NCI-H1048 (cell line): ENCODE measurements around the gene TEX44.
A peak's percentile ranks its signal among the peaks of the same experiment; 100 is the strongest.
"Not testable (repeated sequence)": the region's sequence is repeated elsewhere in the genome, so short reads cannot be mapped to it uniquely, and the experiment has no call there.

Experiments used
- DNase-seq: peaks from one replicate; lab custom pipeline; 2025; lab: John Stamatoyannopoulos, UW

TEX44 gene

GRCh38 chr2:231571661-231572191 lies 20.9 kb upstream of the TEX44 start:
- no peak for DNase-seq

GRCh38 chr2:231573096-231573495 lies 19.6 kb upstream of the TEX44 start:
- DNase-seq = no peak

GRCh38 chr2:231573698-231574421 lies 18.8 kb upstream of the TEX44 start:
- DNase-seq = no peak

DNA sequence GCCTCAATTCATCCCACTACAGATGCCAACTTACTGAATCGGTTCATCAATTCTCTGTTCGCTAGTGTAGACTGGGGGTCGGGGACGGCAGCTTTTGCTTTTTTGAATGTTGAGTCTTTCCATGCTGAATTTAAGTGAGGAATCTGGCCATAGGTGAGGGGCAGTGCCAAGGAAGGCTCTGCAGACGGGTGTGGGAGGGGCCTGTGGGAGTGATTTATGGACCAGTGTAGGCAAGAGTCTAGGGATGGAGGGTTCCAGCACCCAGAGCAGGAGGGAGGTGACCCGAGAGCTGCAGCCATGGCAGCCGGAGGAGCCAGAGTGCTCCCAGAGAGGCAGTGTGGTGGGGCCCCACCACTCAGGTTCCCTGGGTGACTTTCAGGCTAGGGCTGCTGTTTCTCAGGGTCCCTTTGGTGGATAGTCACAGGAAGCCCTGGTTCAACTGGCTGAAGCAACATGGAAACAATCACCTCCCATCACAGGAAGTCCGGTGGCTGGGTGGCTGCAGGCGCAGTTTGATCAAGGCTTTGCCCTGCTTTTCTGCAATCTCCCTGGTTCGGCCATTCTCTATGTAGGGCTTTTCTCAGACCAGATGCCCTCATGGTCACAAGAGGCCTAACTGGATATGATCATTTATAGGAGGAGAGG lies 16.9 kb upstream of the TEX44 start:
- DNase-seq = no peak

DNA sequence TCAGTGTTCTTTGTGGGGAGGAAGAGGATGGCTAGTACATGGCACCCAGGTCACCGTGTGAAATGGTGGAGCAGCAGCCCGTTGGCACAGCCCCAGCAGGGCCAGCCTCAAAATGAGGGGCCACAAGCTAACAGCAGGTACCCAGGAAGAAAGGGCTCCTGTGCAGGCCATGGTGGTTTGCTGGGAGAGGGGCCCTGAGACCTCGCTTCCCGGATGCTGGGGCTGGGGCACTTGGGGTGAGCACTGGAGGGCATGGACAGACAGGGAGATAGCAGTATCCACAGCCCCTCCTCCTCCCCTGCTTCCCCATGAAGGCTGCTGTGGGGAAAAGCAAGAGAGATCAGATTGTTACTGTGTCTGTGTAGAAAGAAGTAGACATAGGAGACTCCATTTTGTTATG lies 16.2 kb upstream of the TEX44 start:
- DNase-seq = no peak

DNA sequence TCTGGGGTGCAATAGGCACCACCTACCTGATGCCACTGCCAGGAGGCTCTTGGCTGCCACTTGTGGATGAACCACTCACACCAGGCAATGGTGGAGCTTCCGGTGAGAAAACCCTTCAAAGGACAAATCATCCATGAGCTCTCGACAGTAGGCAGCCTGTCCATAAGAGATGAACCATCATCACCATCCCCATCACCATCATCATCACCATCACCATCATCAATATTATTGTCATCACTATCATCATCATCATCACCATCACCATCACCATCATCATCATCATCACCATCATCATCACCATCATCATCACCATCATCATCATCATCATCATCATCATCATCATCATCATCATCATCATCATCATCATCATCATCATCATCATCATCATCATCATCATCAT lies 14.0 kb upstream of the TEX44 start:
- DNase-seq = not testable (repeated sequence)

DNA sequence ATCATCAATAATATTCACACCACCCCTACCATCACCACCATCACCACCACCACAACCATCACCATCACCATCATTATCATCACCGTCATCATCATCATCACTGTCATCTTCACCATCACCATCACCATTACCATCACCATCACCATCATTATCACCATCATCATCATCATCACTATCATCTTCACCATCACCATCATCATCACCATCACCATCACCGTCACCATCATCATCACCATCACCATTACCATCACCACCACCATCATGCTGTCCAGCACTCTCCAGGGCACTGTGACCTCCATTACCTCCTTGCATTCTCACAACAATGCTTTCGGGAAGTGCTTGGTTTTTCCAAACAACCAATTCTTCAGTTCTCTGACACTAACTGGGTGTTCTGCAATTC lies 13.1 kb upstream of the TEX44 start:
- no peak for DNase-seq

GRCh38 chr2:231581328-231581727 lies 11.3 kb upstream of the TEX44 start:
- DNase-seq = no peak

GRCh38 chr2:231583982-231584381 lies 8.7 kb upstream of the TEX44 start:
- no peak for DNase-seq

DNA sequence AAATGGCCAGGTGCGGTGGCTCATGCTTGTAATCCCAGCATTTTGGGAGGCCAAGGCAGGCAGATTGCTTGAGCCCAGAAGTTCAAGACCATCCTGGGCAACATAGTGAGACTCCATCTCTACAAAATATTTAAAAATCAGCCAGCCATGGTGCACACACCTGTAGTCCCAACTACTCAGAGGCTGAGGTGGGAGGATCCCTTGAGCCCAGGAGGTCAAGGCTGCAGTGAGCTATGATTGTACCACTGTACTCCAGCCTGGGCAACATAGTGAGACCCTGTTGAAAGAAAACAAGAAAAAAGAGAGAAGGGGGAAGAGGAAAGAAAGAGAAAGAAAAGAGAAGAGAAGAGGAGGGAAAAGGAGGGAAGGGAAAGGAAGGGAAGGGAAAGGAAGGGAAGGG lies 4.9 kb upstream of the TEX44 start:
- DNase-seq = not testable (repeated sequence)

GRCh38 chr2:231589656-231590055 lies 3.0 kb upstream of the TEX44 start:
- no peak for DNase-seq

- DNase-seq = no peak
Measured at GRCh38 chr2:231590614-231591013, 2.0 kb upstream of the TEX44 start.

DNA sequence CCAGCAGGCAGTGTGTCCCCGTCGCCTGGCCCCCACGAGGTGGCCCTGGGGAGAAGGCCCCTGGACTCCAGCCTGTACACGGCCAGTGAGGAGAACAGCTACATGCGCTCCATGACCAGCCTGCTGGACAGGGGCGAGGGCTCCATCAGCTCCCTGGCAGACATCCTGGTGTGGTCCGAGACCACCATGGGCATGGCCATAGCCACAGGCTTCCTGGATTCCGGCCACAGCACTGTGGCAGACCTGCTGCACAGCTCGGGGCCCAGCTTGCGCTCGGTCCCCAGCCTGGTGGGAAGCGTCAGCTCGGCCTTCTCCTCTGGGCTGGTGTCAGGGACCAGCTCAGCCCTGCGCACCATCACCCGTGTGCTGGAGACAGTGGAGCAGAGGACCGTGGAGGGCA lies 1.0 kb downstream of the TEX44 start:
- no peak for DNase-seq

DNA sequence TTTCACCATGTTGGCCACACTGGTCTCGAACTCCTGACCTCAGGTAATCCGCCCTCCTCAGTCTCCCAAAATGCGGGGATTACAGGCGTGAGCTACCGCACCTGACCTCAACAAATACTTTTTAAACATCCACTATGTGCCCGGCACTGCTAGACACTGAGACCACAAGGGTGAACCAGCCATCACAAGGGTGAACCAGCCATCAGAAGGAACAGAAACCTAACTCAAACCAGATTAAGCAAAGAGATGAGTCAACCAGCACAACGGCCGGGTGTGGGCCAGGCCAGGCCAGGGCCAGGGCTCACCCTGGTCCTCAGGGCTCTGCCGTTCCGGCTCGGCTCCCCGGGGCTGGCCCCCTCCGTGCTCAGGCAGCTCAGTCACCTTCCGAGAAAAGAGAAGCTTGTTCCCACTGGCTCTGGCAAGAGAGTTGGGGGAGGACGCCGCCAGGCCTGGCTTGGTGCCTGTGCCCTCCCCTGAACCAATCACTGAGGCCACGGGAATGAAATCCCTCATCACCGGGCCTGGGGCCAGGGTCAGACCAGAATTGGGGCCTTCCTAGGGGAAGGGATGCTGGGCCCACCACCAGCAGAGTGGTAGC lies 4.4 kb downstream of the TEX44 start:
- no peak for DNase-seq

- DNase-seq = no peak
Measured at GRCh38 chr2:231597627-231598026, 5.0 kb downstream of the TEX44 start.

DNA sequence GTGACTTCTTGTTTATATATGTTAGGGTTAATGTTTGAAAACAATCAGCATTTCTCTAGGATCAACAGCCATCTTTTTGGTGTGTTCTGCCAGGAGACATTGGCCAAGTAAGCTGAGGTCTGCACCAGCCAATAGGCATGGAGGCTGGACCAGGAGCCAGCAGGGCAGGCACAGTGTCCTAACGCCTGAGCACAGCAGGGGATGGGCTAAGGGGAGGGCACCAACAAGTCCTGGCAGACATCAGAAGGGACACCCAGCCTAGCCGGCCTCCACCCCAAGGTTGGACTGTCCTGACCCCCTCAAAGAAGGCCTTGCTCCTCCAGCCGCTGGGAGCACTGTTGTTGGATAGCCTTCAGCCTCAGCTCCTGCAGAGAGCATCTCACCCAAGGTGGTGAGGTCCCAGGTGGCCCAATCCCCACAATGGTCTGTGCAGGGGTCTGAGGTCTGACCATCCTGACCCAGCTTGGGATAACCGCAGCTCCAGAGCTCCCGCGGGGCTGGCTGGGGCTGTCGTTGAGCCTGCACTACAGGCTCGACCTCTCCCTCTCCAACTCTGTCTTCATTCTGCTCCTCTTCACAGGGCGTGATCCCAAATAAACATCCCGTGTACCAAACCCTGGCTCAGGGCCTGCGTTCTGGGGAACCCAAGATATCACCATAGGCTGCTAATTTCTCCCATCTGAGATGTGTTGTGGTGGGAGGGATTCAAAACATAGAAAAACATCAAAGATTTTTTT lies 8.1 kb downstream of the TEX44 start:
- DNase-seq = no peak

- DNase-seq = peak; percentile 59
Measured at GRCh38 chr2:231601356-231602229, 8.9 kb downstream of the TEX44 start.

DNA sequence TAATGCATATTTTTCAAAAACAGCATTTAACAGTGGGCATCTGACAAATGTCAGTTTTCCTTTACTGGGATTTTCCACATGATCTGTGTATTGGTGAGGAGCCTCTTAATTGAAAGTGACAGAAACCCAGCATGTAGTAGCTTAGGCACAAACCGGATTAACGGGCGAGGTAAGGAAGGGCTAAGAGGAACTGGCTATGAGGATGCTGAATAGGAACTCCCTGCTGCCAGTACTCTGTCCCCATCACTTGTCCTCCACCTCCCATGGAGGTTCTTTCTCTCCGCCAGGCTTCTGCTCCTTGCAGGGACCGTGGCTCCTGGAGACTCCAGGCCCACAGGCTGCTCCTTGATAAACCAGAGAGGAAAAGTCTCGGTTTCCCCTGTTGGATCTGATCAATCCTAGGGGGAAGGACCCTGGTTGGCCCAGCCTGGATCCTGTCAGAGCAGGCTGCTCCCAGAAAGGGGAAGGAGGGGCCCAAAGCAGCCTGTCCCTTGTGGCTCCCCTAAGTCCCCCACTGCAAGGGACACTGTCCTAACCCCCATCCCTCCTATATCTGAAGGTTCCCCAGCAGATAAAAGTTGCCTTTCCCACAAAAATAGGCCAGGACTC lies 10.3 kb downstream of the TEX44 start:
- DNase-seq = no peak

DNA sequence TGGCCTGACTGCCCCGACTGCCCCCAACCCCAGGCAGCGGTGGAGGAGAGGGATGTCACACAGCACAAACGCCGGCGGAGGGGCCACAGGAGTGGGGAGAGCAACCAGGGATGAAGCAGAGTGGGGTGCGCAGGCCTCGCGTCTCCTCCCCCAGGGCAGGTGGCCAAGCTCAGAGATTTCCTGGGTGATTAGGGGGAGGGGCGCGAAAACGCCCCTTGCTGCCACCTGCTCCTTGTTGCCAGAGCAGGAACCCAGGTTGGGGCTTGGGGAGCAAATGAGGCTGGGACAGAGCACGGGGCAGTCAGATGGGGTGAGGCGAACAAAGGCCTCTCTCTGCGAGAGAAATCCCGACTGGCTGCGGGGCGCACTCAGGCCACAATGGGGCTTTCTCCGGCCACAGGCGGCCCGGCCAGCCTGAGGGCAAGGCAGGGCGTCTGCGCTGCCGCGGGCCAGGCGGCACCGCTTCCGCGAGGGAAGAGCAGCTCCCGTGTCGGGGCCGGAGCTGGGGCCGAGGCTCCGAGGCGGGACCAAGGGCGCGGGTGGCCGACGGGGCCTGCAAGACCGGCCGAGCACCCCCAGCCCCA lies 11.5 kb downstream of the TEX44 start:
- no peak for DNase-seq

DNA sequence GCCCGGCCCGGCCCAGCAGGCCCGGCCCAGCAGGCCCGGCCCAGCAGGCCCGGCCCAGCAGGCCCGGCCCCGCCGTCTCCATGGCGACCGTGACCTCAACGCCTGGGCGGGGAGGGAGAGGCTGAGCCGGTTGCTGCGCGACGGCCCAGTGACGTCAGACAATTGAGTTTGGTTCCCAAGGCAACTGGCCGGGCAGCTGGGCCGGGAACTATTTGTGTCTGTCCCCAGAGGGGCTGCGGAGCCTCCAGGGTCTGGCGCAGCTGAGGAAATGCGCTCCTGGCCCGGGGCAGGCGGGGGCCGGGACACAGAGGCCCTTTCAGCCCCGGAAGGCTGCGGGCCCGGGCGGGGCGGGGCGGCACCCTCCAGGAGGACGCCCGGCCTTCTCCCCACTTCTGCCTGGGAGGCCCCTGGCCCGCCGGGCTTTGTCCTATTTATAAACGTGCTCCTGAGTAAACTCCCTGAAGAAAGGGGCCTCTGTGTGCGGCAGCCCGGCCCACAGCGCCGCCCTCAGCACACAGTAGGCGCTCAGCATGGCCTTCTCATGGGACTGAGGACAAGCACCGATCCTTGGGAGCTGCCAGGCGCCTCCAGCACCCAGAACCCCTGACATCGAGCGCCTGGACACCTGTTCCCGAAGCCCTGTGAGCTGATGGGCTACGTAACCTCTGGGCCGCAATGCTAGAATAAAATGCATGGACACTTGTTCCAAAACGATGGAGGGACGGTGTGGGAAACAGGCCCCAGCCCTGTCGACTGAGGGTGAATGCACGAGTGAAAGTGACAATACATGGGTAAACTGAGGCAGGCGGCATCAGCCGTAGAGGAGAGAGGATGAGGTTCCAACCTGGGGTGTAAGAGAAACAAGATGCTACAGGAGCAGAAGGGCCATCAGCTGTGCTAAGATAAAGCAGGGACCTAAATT lies 12.3 kb downstream of the TEX44 start:
- peak; percentile 94 for DNase-seq
